CD14-positive monocyte (primary cell): ENCODE measurements around the gene MTUS2. TPM values are rescaled to one million over a fixed set of nuclear protein-coding genes. Genes with fewer than 3 reads are reported as not detected.

ENCODE experiments used
- DNase-seq, 3 donors: peaks; one replicate each; pipeline ENCODE4 v3.0.0-alpha.2; 2011 to 2022
- H2AFZ ChIP-seq: 2 replicates; pipeline ENCODE4 v1.6.0; 2012; ENCODE audit warnings: mild to moderate bottlenecking, low read depth, low read length, inconsistent platforms; ENCODE audit not compliant: insufficient read depth, poor library complexity, severe bottlenecking
- H3K27ac ChIP-seq, 2 donors: 1 replicate in 1 of 2; 2 replicates in 1 of 2; pipeline ENCODE4 v1.5.1; 2012 to 2013; ENCODE audit warnings: low read length in 2 of 2, control low read depth in 1 of 2, inconsistent platforms in 1 of 2, low read depth in 1 of 2, mild to moderate bottlenecking in 1 of 2
- H3K27me3 ChIP-seq, 2 donors: one replicate each; pipeline versions ENCODE4 v1.6.0 to v1.6.1; 2011 to 2013; ENCODE audit warnings: low read length in 2 of 2; ENCODE audit not compliant: control insufficient read depth in 2 of 2, insufficient read depth in 2 of 2
- H3K36me3 ChIP-seq, 2 donors: replicated peaks in 1 of 2; 1 replicate in 1 of 2; 2 replicates in 1 of 2; pipeline versions ENCODE4 v1.5.1 to v1.6.1; 2012 to 2013; ENCODE audit warnings: low read length in 2 of 2, control low read depth in 1 of 2, inconsistent platforms in 1 of 2, mild to moderate bottlenecking in 1 of 2; ENCODE audit not compliant: insufficient read depth in 2 of 2, control insufficient read depth in 1 of 2
- H3K4me1 ChIP-seq, 2 donors: 1 replicate in 1 of 2; 2 replicates in 1 of 2; pipeline versions ENCODE4 v1.5.1 to v1.6.1; 2012 to 2013; ENCODE audit warnings: low read length in 2 of 2, control low read depth in 1 of 2, inconsistent platforms in 1 of 2, mild to moderate bottlenecking in 1 of 2, moderate library complexity in 1 of 2; ENCODE audit not compliant: insufficient read depth in 2 of 2, control insufficient read depth in 1 of 2
- H3K4me2 ChIP-seq: replicated peaks from 2 replicates; pipeline ENCODE3; 2012; ENCODE audit warnings: low read length, moderate library complexity, mild to moderate bottlenecking; ENCODE audit not compliant: poor library complexity, severe bottlenecking; ENCODE audit errors: extremely low read depth
- H3K4me3 ChIP-seq, 3 experiments: fragments of 200-600 bp in 1 of 3; sonication (generic) in 1 of 3; replicated peaks in 1 of 3; 1 replicate in 2 of 3; 2 replicates in 1 of 3; pipeline ENCODE4 v1.5.1; 2011 to 2013; ENCODE audit warnings: low read length in 3 of 3, mild to moderate bottlenecking in 3 of 3, control low read depth in 2 of 3, low read depth in 2 of 3, inconsistent platforms in 1 of 3, moderate library complexity in 1 of 3
- H3K79me2 ChIP-seq: 2 replicates; pipeline ENCODE4 v1.6.0; 2012; ENCODE audit warnings: mild to moderate bottlenecking, control low read depth, inconsistent platforms, low read length, moderate library complexity; ENCODE audit not compliant: insufficient read depth
- H3K9ac ChIP-seq: 2 replicates; pipeline ENCODE4 v1.6.0; 2017; ENCODE audit warnings: low read length, mild to moderate bottlenecking; ENCODE audit not compliant: insufficient read depth, poor library complexity, severe bottlenecking
- H3K9me3 ChIP-seq, 2 donors: replicated peaks in 1 of 2; 1 replicate in 1 of 2; 2 replicates in 1 of 2; pipeline versions ENCODE4 v1.5.1 to v1.6.1; 2012 to 2013; ENCODE audit warnings: low read length in 2 of 2, control low read depth in 1 of 2; ENCODE audit not compliant: control insufficient read depth in 1 of 2, insufficient read depth in 1 of 2
- H4K20me1 ChIP-seq: 2 replicates; pipeline ENCODE4 v1.6.0; 2012; ENCODE audit warnings: mild to moderate bottlenecking, low read length, control low read depth, moderate library complexity; ENCODE audit not compliant: insufficient read depth
- H3K27ac Mint-ChIP-seq, 7 donors: one replicate each; pipeline ENCODE4 v1.8.0; 2020; ENCODE audit warnings: mild to moderate bottlenecking in 7 of 7, mixed read lengths in 7 of 7, moderate library complexity in 6 of 7, inconsistent platforms in 2 of 7
- H3K27me3 Mint-ChIP-seq, 3 donors: one replicate each; pipeline ENCODE4 v1.8.0; 2021 to 2022; ENCODE audit warnings: low read depth in 3 of 3, mild to moderate bottlenecking in 3 of 3, mixed read lengths in 3 of 3, moderate library complexity in 3 of 3, inconsistent platforms in 1 of 3
- H3K36me3 Mint-ChIP-seq, 2 donors: one replicate each; pipeline ENCODE4 v1.8.0; 2020; ENCODE audit warnings: mixed read lengths in 2 of 2, inconsistent platforms in 1 of 2, mild to moderate bottlenecking in 1 of 2
- H3K4me1 Mint-ChIP-seq: one replicate; pipeline ENCODE4 v1.8.0; 2020; ENCODE audit warnings: mild to moderate bottlenecking, mixed read lengths
- H3K4me3 Mint-ChIP-seq, 2 donors: one replicate each; pipeline ENCODE4 v1.8.0; 2020; ENCODE audit warnings: mild to moderate bottlenecking in 2 of 2, mixed read lengths in 2 of 2, moderate library complexity in 1 of 2
- H3K9me3 Mint-ChIP-seq, 7 donors: one replicate each; pipeline ENCODE4 v1.8.0; 2020 to 2022; ENCODE audit warnings: mixed read lengths in 7 of 7, mild to moderate bottlenecking in 6 of 7, moderate library complexity in 6 of 7, inconsistent platforms in 2 of 7
- CTCF ChIP-seq: fragments of 200-600 bp; IDR thresholded peaks from one replicate; pipeline ENCODE4 v1.8.0; 2022; ENCODE audit warnings: antibody characterized with exemption, mild to moderate bottlenecking
- WGBS: methylation state at CpG from one replicate; pipeline ENCODE4 v1.1.5; 2013; ENCODE audit warnings: missing lambda C conversion rate; ENCODE audit not compliant: insufficient coverage; 5-methylcytosine and 5-hydroxymethylcytosine counted together
- intact Hi-C, 2 donors: fragments of 100-400 bp; cut with micrococcal nuclease; formaldehyde crosslinking; loops; one replicate each; pipeline versions ENCODE4 v1.15.0 to v1.15.1; 2023
- polyA plus RNA-seq, 3 donors: library from polyadenylated mRNA; depleted of rRNA in 1 of 3; unstranded in 2 of 3; stranded (reverse) in 1 of 3; fragments of 300-500 nt in 2 of 3; fragments of >200 nt in 1 of 3; fragmentation: Illumina TruSeq in 2 of 3; gene quantifications; 1 replicate in 2 of 3; 2 replicates in 1 of 3; pipeline ENCODE4 v1.2.3, GENCODE V29; 2012 to 2021

MTUS2 gene
- polyA plus RNA-seq, 3 donors: 0.04 TPM; not detected in 2

DNA sequence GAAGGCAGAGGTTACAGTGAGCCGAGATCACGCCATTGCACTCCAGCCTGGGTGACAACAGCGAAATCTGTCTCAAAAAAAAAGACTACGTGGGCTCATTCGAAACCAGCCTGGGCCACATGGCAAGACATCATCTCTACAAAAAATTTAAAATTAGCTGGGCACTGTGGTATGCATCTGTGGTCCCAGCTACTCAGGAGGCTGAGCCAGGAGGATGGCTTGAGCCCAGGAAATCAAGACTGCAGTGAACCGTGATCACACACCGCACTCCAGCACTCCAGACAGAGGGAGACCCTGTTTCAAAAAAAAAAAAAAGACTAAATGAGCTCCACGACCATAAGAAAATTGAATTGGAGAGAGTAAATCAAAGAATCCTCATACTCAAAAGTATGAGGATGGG, 722.2 kb downstream of the MTUS2 start:
- Histone ChIP-seq H3K36me3 (peaks cover 0 to 17% of the 10 kb centered on the region in 2 donors), H3K79me2 (peaks cover 31% of the 10 kb centered on the region), H3K9ac (no peak overlapping the region), H3K4me3 (no peak overlapping the region), H3K27me3 (no peaks in the 10 kb centered on the region), H3K9me3 (no peaks in the 10 kb centered on the region), H4K20me1 (no peaks in the 10 kb centered on the region), H3K4me2 (no peak overlapping the region), H3K4me1 (no peaks in the 10 kb centered on the region), H3K27ac (no peak overlapping the region), H2AFZ (no peak overlapping the region)
- peak overlapping the region in 2 of 7 donors; percentile 18 to 23 for H3K27ac Mint-ChIP-seq
- TF ChIP-seq CTCF: no peak
- peaks cover 30 to 39% of the 10 kb centered on the region in 2 donors for H3K36me3 Mint-ChIP-seq
- DNase-seq: no peak
- H3K4me3 Mint-ChIP-seq: no peak overlapping the region
- H3K4me1 Mint-ChIP-seq: no peaks in the 10 kb centered on the region
- H3K9me3 Mint-ChIP-seq: no peaks in the 10 kb centered on the region
- WGBS: 98% methylated on average over 7 of the region's 8 CpGs
- intact Hi-C loops: no loop called here
- peaks cover 0 to 1% (median 0%) of the 10 kb centered on the region in 3 donors for H3K27me3 Mint-ChIP-seq

- 90% methylated on average over 11 of the region's 16 CpGs for WGBS
- intact Hi-C loops: no loop called here
- Histone ChIP-seq H3K4me1 (no peaks in the 10 kb centered on the region), H3K4me3 (no peak overlapping the region), H3K36me3 (peaks cover 5 to 26% of the 10 kb centered on the region in 2 donors), H3K27me3 (no peaks in the 10 kb centered on the region), H3K79me2 (peaks cover 31% of the 10 kb centered on the region), H4K20me1 (no peaks in the 10 kb centered on the region), H3K9me3 (no peaks in the 10 kb centered on the region), H2AFZ (no peak overlapping the region), H3K4me2 (no peak overlapping the region), H3K9ac (no peak overlapping the region), H3K27ac (peak overlapping the region in 1 of 2 donors; percentile 20)
- Mint-ChIP-seq H3K36me3 (peaks cover 32 to 39% of the 10 kb centered on the region in 2 donors), H3K9me3 (no peaks in the 10 kb centered on the region), H3K27me3 (peaks cover 0 to 1% (median 0%) of the 10 kb centered on the region in 3 donors), H3K4me1 (no peaks in the 10 kb centered on the region), H3K27ac (peak overlapping the region in 3 of 7 donors; percentile 37 to 46 (median 43)), H3K4me3 (no peak overlapping the region)
- DNase-seq: peak in 2 of 3 donors; percentile 3 to 17
- TF ChIP-seq CTCF: no peak
Observed at GRCh38 chr13:29543230-29544215, 723.4 kb downstream of the MTUS2 start.
